Testis (tissue), 2 donors: ENCODE data around the gene PLPPR2.

Source experiments
- CTCF ChIP-seq, 3 experiments: fragments of 450-650 bp in 2 of 3; fragments of 200-600 bp in 1 of 3; sonication (generic) in 1 of 3; IDR thresholded peaks; one replicate each; pipeline ENCODE4 v1.5.1; 2016 to 2019; ENCODE audit warnings: antibody characterized with exemption in 3 of 3, mild to moderate bottlenecking in 2 of 3, moderate library complexity in 1 of 3
- POLR2A ChIP-seq: fragments of 450-650 bp; IDR thresholded peaks from one replicate; pipeline ENCODE4 v1.6.1; 2017; ENCODE audit warnings: antibody characterized with exemption, mild to moderate bottlenecking, moderate library complexity

DNA sequence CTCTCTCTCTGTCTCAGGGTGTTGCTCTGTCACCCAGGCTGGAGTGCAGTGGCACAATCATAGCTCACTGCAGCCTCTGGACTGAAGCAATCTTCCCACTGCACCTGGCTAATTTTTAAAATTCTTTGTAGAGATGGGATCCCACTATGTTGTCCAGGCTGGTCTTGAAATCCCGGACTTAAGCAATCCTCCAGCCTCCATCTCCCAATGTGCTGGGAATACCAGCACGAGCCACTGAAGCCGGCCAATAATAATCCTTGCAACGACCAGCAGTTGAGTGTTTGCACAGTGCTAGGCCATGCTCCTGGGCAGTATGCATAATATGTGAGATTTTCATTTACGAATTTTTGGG is 29.5 kb downstream of the PLPPR2 start:
- TF ChIP-seq CTCF (IDR thresholded peaks at IDR 0.05) = no peak
- no peak for TF ChIP-seq POLR2A
